CD4-positive, alpha-beta T cell treated with Interferon alpha-2 for 1 hour (primary cell): Measurements from ENCODE around the gene HBQ1.
"Not testable (repeated sequence)": the region's sequence is repeated elsewhere in the genome, so short reads cannot be mapped to it uniquely, and the experiment has no call there.

ENCODE experiments used
- DNase-seq, 2 donors: peaks; one replicate each; pipeline ENCODE4 v3.0.0-alpha.2; 2020 to 2022

Gene HBQ1

GRCh38 chr16:162271-162991, 17.8 kb upstream of the HBQ1 start:
- no peak for DNase-seq

DNA sequence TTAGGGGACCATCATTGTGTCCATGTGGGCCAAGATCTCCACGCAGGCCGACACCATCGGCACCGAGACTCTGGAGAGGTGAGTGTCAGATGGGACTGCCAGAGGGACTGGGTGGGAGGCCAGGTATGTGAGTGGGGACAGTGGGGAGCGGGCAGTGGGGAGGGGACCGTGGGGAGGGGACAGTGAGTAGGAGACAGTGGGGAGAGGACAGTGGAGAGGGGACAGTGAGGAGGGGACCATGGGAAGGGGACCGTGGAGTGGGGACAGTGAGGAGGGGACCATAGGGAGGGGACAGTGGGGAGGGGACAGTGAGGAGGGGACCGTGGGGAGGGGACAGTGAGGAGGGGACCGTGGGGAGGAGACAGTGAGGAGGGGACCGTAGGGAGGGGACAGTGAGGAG, 17.1 kb upstream of the HBQ1 start:
- not testable (repeated sequence) for DNase-seq

DNA sequence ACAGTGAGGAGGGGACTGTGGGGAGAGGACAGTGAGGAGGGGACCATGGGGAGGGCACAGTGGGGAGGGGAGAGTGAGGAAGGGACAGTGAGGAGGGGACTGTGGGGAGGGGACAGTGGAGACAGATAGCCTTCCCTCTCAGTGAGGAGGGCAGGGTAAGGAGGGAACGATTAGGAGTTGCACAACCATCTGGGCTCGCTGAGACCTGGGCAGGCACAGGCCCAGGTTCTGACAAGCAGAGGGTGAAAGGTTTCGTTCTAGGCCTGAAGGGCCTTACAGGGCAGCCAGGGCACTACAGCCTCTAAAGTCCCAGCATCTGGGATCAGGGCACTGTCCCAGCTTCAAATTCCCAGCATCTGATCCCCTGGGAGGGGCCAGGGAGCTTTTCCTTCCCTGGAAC, 16.6 kb upstream of the HBQ1 start:
- not testable (repeated sequence) for DNase-seq

DNA sequence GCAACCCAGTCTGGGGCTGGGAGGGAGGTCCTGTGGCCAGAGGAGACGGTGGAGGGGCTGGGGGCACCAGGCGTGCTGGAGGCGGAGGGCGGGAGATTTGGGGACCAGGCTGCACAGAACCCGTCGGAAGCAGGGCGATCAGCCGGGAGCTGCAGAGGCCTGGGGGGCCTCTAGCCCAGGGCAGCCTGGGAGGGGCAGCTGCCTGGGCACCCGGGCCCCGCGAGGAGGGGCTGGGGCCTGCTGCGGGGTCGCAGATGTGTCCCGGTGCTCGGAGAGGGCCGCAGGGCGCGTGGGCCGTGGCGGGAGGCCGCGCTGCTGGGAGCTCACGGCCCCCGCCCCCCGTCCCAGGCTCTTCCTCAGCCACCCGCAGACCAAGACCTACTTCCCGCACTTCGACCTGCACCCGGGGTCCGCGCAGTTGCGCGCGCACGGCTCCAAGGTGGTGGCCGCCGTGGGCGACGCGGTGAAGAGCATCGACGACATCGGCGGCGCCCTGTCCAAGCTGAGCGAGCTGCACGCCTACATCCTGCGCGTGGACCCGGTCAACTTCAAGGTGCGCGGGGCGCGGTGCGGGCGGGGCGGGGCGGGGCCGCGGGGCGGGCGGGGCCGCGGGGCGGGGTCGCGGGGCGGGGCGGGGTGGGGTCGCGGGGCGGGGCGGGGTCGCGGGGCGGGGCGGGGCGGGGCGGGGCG, 16.0 kb upstream of the HBQ1 start:
- DNase-seq, result not testable (repeated sequence)

DNA sequence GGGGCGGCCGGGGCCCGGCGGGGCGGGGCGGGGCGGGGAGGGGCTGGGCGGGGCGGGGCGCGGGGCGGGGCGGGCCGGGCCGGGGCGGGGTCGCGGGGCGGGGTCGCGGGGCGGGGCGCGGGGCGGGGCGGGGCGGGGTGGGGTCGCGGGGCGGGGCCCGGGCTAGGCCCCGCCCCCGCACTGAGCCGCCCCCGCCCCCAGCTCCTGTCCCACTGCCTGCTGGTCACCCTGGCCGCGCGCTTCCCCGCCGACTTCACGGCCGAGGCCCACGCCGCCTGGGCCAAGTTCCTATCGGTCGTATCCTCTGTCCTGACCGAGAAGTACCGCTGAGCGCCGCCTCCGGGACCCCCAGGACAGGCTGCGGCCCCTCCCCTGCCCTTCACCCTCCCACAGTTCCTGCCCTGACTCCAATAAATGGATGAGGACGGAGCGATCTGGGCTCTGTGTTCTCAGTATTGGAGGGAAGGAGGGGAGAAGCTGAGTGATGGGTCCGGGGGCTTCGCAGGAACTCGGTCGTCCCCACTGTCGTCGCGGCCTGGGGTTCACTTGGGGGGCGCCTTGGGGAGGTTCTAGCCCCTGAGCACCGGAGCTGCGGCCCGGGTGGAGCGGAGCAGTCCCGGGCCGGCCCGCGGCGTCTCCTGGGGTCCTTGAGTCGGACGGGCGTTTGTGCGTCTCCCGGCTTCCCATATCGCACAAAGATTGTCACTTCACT, 15.3 kb upstream of the HBQ1 start:
- DNase-seq, result no peak

- DNase-seq, result no peak
Observed at GRCh38 chr16:165539-166374, 14.5 kb upstream of the HBQ1 start, which contains the start of gene HBM. Gene HBM (plus strand): TSS chr16:165978. CDS start chr16:165998, 20 bp downstream.

GRCh38 chr16:166375-167121, 13.7 kb upstream of the HBQ1 start:
- DNase-seq, result no peak

DNA sequence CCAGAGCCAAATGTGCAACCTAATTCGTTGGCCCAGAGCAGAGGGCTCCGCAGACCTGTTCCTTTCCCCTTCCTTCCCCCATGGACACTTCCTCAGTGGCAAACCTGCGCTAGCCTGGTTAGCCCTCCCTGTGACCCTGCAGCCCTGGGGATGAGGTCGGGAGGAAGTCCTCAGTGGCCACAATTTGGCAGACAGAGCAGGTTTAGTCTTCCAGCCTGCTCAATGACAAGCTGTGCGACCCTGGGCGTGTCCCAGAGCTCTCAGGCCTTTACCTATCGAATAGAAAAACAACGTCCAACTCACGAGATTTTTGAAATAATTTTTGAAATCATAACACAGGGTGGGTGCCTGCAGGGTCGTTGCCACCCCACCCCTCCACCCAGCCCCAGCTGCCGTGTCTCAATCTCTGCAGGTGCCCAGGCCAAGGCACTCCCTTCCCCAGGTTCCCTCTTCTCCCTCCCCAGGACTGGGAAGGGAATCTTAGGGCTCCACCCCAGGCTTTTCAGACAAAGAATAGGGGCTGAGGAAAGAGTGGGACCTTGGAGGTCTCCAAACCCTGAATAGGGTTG, 13.1 kb upstream of the HBQ1 start:
- no peak for DNase-seq

GRCh38 chr16:168424-168823, 11.8 kb upstream of the HBQ1 start:
- DNase-seq, result no peak

DNA sequence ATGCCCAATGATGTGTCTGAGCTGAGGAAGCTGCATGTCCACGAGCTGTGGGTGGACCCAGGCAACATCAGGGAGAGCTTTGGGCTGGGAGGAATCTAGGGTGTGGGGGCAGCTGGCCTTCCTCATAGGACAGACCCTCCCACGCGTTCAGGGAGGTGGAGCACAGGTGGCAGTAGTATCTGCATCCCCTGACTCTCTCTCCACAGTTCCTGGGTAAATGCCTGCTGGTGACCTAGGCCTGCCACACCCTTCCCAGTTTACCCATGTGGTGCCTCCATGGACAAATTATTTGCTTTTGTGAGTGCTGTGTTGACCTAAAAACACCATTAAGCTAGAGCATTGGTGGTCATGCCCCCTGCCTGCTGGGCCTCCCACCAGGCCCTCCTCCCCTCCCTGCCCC, 11.2 kb upstream of the HBQ1 start:
- DNase-seq, result no peak

- not testable (repeated sequence) for DNase-seq
Observed at GRCh38 chr16:170088-170507, 10.2 kb upstream of the HBQ1 start.

DNA sequence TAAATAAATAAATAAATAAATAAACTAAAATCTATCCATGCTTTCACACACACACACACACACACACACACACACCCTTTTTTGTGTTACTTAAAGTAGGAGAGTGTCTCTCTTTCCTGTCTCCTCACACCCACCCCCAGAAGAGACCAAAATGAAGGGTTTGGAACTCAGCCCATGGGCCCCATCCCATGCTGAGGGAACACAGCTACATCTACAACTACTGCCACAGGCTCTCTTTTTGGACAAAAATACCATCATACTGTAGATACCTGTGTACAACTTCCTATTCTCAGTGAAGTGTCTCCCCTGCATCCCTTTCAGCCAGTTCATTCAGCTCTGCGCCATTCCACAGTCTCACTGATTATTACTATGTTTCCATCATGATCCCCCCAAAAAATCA, 9.5 kb upstream of the HBQ1 start:
- no peak for DNase-seq

DNA sequence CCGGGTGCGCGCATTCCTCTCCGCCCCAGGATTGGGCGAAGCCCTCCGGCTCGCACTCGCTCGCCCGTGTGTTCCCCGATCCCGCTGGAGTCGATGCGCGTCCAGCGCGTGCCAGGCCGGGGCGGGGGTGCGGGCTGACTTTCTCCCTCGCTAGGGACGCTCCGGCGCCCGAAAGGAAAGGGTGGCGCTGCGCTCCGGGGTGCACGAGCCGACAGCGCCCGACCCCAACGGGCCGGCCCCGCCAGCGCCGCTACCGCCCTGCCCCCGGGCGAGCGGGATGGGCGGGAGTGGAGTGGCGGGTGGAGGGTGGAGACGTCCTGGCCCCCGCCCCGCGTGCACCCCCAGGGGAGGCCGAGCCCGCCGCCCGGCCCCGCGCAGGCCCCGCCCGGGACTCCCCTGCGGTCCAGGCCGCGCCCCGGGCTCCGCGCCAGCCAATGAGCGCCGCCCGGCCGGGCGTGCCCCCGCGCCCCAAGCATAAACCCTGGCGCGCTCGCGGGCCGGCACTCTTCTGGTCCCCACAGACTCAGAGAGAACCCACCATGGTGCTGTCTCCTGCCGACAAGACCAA, 7.8 kb upstream of the HBQ1 start, which contains the start of gene HBA2:
TSS of gene HBA2 (plus strand) at position 503 of the 568 bp plus-strand sequence. CDS start at position 540, 37 bp downstream.
- not testable (repeated sequence) for DNase-seq

DNA sequence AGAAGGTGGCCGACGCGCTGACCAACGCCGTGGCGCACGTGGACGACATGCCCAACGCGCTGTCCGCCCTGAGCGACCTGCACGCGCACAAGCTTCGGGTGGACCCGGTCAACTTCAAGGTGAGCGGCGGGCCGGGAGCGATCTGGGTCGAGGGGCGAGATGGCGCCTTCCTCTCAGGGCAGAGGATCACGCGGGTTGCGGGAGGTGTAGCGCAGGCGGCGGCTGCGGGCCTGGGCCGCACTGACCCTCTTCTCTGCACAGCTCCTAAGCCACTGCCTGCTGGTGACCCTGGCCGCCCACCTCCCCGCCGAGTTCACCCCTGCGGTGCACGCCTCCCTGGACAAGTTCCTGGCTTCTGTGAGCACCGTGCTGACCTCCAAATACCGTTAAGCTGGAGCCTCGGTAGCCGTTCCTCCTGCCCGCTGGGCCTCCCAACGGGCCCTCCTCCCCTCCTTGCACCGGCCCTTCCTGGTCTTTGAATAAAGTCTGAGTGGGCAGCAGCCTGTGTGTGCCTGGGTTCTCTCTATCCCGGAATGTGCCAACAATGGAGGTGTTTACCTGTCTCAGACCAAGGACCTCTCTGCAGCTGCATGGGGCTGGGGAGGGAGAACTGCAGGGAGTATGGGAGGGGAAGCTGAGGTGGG, 6.9 kb upstream of the HBQ1 start:
- not testable (repeated sequence) for DNase-seq

DNA sequence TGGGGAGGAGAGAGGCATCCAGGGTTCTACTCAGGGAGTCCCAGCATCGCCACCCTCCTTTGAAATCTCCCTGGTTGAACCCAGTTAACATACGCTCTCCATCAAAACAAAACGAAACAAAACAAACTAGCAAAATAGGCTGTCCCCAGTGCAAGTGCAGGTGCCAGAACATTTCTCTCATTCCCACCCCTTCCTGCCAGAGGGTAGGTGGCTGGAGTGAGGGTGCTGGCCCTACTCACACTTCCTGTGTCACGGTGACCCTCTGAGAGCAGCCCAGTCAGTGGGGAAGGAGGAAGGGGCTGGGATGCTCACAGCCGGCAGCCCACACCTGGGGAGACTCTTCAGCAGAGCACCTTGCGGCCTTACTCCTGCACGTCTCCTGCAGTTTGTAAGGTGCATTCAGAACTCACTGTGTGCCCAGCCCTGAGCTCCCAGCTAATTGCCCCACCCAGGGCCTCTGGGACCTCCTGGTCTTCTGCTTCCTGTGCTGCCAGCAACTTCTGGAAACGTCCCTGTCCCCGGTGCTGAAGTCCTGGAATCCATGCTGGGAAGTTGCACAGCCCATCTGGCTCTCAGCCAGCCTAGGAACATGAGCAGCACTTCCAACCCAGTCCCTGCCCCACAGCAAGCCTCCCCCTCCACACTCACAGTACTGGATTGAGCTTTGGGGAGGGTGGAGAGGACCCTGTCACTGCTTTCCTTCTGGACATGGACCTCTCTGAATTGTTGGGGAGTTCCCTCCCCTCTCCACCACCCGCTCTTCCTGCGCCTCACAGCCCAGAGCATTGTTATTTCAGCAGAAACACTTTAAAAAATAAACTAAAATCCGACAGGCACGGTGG, 6.1 kb upstream of the HBQ1 start:
- not testable (repeated sequence) for DNase-seq

DNA sequence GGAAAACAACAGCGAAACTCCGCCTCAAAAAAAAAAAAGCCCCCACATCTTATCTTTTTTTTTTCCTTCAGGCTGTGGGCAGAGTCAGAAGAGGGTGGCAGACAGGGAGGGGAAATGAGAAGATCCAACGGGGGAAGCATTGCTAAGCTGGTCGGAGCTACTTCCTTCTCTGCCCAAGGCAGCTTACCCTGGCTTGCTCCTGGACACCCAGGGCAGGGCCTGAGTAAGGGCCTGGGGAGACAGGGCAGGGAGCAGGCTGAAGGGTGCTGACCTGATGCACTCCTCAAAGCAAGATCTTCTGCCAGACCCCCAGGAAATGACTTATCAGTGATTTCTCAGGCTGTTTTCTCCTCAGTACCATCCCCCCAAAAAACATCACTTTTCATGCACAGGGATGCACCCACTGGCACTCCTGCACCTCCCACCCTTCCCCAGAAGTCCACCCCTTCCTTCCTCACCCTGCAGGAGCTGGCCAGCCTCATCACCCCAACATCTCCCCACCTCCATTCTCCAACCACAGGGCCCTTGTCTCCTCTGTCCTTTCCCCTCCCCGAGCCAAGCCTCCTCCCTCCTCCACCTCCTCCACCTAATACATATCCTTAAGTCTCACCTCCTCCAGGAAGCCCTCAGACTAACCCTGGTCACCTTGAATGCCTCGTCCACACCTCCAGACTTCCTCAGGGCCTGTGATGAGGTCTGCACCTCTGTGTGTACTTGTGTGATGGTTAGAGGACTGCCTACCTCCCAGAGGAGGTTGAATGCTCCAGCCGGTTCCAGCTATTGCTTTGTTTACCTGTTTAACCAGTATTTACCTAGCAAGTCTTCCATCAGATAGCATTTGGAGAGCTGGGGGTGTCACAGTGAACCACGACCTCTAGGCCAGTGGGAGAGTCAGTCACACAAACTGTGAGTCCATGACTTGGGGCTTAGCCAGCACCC, 5.0 kb upstream of the HBQ1 start:
- DNase-seq, result no peak

DNA sequence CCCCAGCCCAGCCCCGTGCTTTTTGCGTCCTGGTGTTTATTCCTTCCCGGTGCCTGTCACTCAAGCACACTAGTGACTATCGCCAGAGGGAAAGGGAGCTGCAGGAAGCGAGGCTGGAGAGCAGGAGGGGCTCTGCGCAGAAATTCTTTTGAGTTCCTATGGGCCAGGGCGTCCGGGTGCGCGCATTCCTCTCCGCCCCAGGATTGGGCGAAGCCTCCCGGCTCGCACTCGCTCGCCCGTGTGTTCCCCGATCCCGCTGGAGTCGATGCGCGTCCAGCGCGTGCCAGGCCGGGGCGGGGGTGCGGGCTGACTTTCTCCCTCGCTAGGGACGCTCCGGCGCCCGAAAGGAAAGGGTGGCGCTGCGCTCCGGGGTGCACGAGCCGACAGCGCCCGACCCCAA, 4.3 kb upstream of the HBQ1 start:
- not testable (repeated sequence) for DNase-seq
